Caco-2 (cell line): ENCODE results near the gene C1orf52. TPM values are rescaled to one million over a fixed set of nuclear protein-coding genes. Genes with fewer than 3 reads are reported as not detected.

Source experiments
- BruUV-seq: library from RNA; stranded (reverse); fragments of 400-500 nt; replicated peaks from 2 replicates; lab custom pipeline; 2021; lab: Mats Ljungman, UMichigan
- CTCF ChIA-PET: fragments of 300-600 bp; sonication (Branson Sonifier 250); formaldehyde crosslinking; loops from one replicate; lab custom pipeline; 2022; ENCODE audit warnings: antibody characterized with exemption; lab: Charles Lee
- POLR2A ChIA-PET: fragments of 300-600 bp; sonication (Branson Sonifier 250); formaldehyde crosslinking; loops from one replicate; lab custom pipeline; 2022; ENCODE audit warnings: antibody characterized with exemption; lab: Charles Lee
- DNase-seq, 2 experiments: peaks; one replicate each; pipeline versions ENCODE4 v3.0.0 to v3.0.0-alpha.2; 2020 to 2022
- H3K27me3 ChIP-seq: replicated peaks from 2 replicates; pipeline ENCODE4 v1.6.0; 2011; ENCODE audit warnings: low read length; ENCODE audit not compliant: control insufficient read depth, insufficient read depth
- H3K36me3 ChIP-seq: 2 replicates; pipeline ENCODE4 v1.5.1; 2011; ENCODE audit warnings: low read length; ENCODE audit not compliant: control insufficient read depth, insufficient read depth
- H3K4me1 ChIP-seq: fragments of 250-450 bp; sonication (Bioruptor Pico); 2 replicates; pipeline ENCODE4 v1.5.1; 2020; ENCODE audit warnings: mild to moderate bottlenecking
- H3K4me3 ChIP-seq: 2 replicates; pipeline ENCODE4 v1.5.1; 2011; ENCODE audit warnings: low read depth, mild to moderate bottlenecking, control low read depth, low read length
- H3K9me3 ChIP-seq: fragments of 250-450 bp; sonication (Bioruptor Pico); 2 replicates; pipeline ENCODE4 v1.5.1; 2020; ENCODE audit warnings: mild to moderate bottlenecking, moderate library complexity
- H3K27ac Mint-ChIP-seq: one replicate; pipeline ENCODE4 v1.8.0; 2022; ENCODE audit warnings: mixed read lengths; ENCODE audit not compliant: unreplicated experiment
- H3K27me3 Mint-ChIP-seq: one replicate; pipeline ENCODE4 v1.8.0; 2022; ENCODE audit warnings: mixed read lengths; ENCODE audit not compliant: insufficient read depth, unreplicated experiment
- H3K36me3 Mint-ChIP-seq: one replicate; pipeline ENCODE4 v1.8.0; 2022; ENCODE audit warnings: mild to moderate bottlenecking, mixed read lengths; ENCODE audit not compliant: insufficient read depth, unreplicated experiment
- H3K4me1 Mint-ChIP-seq: one replicate; pipeline ENCODE4 v1.8.0; 2022; ENCODE audit warnings: low read depth, mixed read lengths; ENCODE audit not compliant: unreplicated experiment
- H3K4me3 Mint-ChIP-seq: one replicate; pipeline ENCODE4 v1.8.0; 2022; ENCODE audit warnings: mild to moderate bottlenecking, moderate library complexity, mixed read lengths; ENCODE audit not compliant: unreplicated experiment
- H3K9me3 Mint-ChIP-seq: one replicate; pipeline ENCODE4 v1.8.0; 2022; ENCODE audit warnings: mixed read lengths; ENCODE audit not compliant: unreplicated experiment
- intact Hi-C: fragments of 100-400 bp; cut with micrococcal nuclease; formaldehyde crosslinking; loops from one replicate; pipeline ENCODE4 v1.10.0; 2022; ENCODE audit not compliant: unreplicated experiment
- total RNA-seq: library from RNA; stranded (reverse); gene quantifications from 2 replicates; pipeline ENCODE4 v1.2.3, GENCODE V29; 2022
- TF ChIP-seq, protein P1 (sequence below), 2 experiments: fragments of 200-600 bp in 1 of 2; IDR thresholded peaks; 1 replicate in 1 of 2; 2 replicates in 1 of 2; pipeline versions ENCODE4 v1.5.1 to v1.8.0; 2011 to 2022; ENCODE audit warnings: antibody characterized with exemption in 1 of 2, control low read depth in 1 of 2, inconsistent platforms in 1 of 2, low read depth in 1 of 2, low read length in 1 of 2, mild to moderate bottlenecking in 1 of 2, moderate library complexity in 1 of 2; ENCODE audit not compliant: insufficient read depth in 1 of 2, severe bottlenecking in 1 of 2, unreplicated experiment in 1 of 2

The C1orf52 gene
- total RNA-seq, 1 experiment from 2014 or later: 30.4 TPM

- H3K4me1 ChIP-seq: peaks cover 16% of the 10 kb centered on the region
- ChIA-PET CTCF (interaction anchor here (0.6 to 1.4 kb wide), 11 partner anchors 13 to 710 kb away, joined by 3 to 11 read pairs (median 3); partner anchors contain the start of gene CCN1), POLR2A (interaction anchor here (1.4 kb wide), 1 partner anchor 273 kb away, joined by 3 read pairs; no protein-coding TSS in a partner anchor)
- peak overlapping the region; percentile 57 for H3K4me3 Mint-ChIP-seq
- no peak overlapping the region for H3K27ac Mint-ChIP-seq
- TF ChIP-seq, protein P1, sequence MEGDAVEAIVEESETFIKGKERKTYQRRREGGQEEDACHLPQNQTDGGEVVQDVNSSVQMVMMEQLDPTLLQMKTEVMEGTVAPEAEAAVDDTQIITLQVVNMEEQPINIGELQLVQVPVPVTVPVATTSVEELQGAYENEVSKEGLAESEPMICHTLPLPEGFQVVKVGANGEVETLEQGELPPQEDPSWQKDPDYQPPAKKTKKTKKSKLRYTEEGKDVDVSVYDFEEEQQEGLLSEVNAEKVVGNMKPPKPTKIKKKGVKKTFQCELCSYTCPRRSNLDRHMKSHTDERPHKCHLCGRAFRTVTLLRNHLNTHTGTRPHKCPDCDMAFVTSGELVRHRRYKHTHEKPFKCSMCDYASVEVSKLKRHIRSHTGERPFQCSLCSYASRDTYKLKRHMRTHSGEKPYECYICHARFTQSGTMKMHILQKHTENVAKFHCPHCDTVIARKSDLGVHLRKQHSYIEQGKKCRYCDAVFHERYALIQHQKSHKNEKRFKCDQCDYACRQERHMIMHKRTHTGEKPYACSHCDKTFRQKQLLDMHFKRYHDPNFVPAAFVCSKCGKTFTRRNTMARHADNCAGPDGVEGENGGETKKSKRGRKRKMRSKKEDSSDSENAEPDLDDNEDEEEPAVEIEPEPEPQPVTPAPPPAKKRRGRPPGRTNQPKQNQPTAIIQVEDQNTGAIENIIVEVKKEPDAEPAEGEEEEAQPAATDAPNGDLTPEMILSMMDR (IDR thresholded peaks at IDR 0.05; ENCODE audit: insufficient read depth in 1 of 2, low read depth in 1 of 2, low read length in 1 of 2, severe bottlenecking in 1 of 2, unreplicated experiment in 1 of 2): peak; percentile 81 to 89
- no peaks in the 10 kb centered on the region for H3K9me3 Mint-ChIP-seq
- H3K4me3 ChIP-seq: no peak overlapping the region
- intact Hi-C loops: loop anchor here (1.0 to 5.0 kb wide), 10 partner anchors 21 to 710 kb away; partner anchors contain the start of gene ZNHIT6
- H3K4me1 Mint-ChIP-seq: no peaks in the 10 kb centered on the region
- H3K36me3 Mint-ChIP-seq: peaks cover 5% of the 10 kb centered on the region
- H3K27me3 ChIP-seq: no peaks in the 10 kb centered on the region
- H3K27me3 Mint-ChIP-seq: no peaks in the 10 kb centered on the region
- H3K36me3 ChIP-seq: no peaks in the 10 kb centered on the region
- no TSS peak for BruUV-seq
- DNase-seq: peak; percentile 79 to 87
- H3K9me3 ChIP-seq: no peaks in the 10 kb centered on the region
Measured at GRCh38 chr1:85307987-85308832, 48.7 kb upstream of the C1orf52 start.

GRCh38 chr1:85306236-85306635 is 46.8 kb upstream of the C1orf52 start:
- ChIA-PET POLR2A (no interaction called here), CTCF (no interaction called here)
- no TSS peak for BruUV-seq
- no peak for DNase-seq
- Mint-ChIP-seq H3K9me3 (no peaks in the 10 kb centered on the region), H3K27ac (no peak overlapping the region), H3K4me3 (no peak overlapping the region), H3K27me3 (no peaks in the 10 kb centered on the region), H3K4me1 (no peaks in the 10 kb centered on the region), H3K36me3 (peaks cover 5% of the 10 kb centered on the region)
- intact Hi-C loops: loop anchor here (5.0 kb wide), 1 partner anchor 401 kb away; the partner anchor contains the start of gene ZNHIT6
- no peaks in the 10 kb centered on the region for H3K27me3 ChIP-seq
- TF ChIP-seq, protein P1 (IDR thresholded peaks at IDR 0.05; ENCODE audit: insufficient read depth in 1 of 2, low read depth in 1 of 2, low read length in 1 of 2, severe bottlenecking in 1 of 2, unreplicated experiment in 1 of 2): no peak
- H3K9me3 ChIP-seq: no peaks in the 10 kb centered on the region
- no peak overlapping the region for H3K4me3 ChIP-seq
- no peaks in the 10 kb centered on the region for H3K36me3 ChIP-seq
- peaks cover 16% of the 10 kb centered on the region for H3K4me1 ChIP-seq

GRCh38 chr1:85303440-85304162 is 44.1 kb upstream of the C1orf52 start:
- intact Hi-C loops: no loop called here
- DNase-seq: no peak
- no peaks in the 10 kb centered on the region for H3K27me3 ChIP-seq
- Mint-ChIP-seq H3K27me3 (no peaks in the 10 kb centered on the region), H3K36me3 (peaks cover 5% of the 10 kb centered on the region), H3K4me1 (no peaks in the 10 kb centered on the region), H3K9me3 (no peaks in the 10 kb centered on the region), H3K27ac (no peak overlapping the region), H3K4me3 (no peak overlapping the region)
- no TSS peak for BruUV-seq
- TF ChIP-seq, protein P1 (IDR thresholded peaks at IDR 0.05; ENCODE audit: insufficient read depth in 1 of 2, low read depth in 1 of 2, low read length in 1 of 2, severe bottlenecking in 1 of 2, unreplicated experiment in 1 of 2): no peak
- H3K4me3 ChIP-seq: no peak overlapping the region
- peaks cover 3% of the 10 kb centered on the region for H3K4me1 ChIP-seq
- no peaks in the 10 kb centered on the region for H3K36me3 ChIP-seq
- no peaks in the 10 kb centered on the region for H3K9me3 ChIP-seq
- ChIA-PET POLR2A (no interaction called here), CTCF (no interaction called here)
